Astrocyte of the cerebellum (primary cell): Measurements from ENCODE around the gene LSP1.
"Not testable (repeated sequence)": the region's sequence is repeated elsewhere in the genome, so short reads cannot be mapped to it uniquely, and the experiment has no call there.

Experiments
- DNase-seq: peaks from one replicate; pipeline ENCODE4 v3.0.0-alpha.2; 2011; ENCODE audit warnings: low read depth
- H3K4me3 ChIP-seq: 2 replicates; pipeline ENCODE4 v1.5.1; 2011; ENCODE audit warnings: mild to moderate bottlenecking, low read depth, low read length, moderate library complexity
- in situ Hi-C: cut with HindIII; loops from 2 replicates; pipeline ENCODE4 v1.10.0; 2017; ENCODE audit warnings: low sequenced_read_pairs
- TF ChIP-seq, protein P1 (sequence below): IDR thresholded peaks from 2 replicates; pipeline ENCODE4 v1.5.1; 2012; ENCODE audit warnings: low read length, low read depth, moderate library complexity, mild to moderate bottlenecking; ENCODE audit errors: missing control alignments

The LSP1 gene

DNA sequence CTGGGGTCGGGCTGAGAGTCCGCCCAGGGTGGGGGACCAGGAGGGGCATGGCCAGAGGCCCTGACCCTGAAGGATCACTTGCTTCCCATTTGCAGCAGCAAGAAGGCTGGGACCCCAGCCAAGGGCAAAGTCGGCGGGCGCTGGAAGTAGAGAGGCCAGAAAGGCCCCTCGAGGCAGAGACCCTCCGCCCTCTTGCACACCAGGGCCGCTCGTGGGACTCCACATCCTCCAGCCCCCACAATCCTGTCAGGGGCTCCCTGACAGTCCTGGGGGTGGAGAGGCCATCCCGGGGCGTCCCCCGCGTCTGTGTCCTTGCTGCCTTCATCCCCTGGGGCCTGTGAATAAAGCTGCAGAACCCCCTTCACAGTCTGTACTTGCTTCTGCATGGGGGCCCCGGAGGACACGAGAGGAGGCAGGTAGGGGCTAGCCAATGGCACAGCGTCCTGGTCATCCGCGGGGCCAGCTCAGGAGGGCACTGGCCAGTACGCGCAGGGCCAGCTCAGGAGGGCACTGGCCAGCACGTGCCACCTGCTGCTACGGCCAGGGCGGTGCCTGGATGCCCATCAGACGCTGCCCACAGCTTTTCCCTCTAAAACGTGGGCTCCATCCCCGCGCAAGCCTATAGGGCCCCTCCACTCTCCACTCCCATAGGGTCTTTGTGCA is 85.6 kb downstream of the LSP1 start:
- in situ Hi-C loops: no loop called here
- TF ChIP-seq, protein P1, sequence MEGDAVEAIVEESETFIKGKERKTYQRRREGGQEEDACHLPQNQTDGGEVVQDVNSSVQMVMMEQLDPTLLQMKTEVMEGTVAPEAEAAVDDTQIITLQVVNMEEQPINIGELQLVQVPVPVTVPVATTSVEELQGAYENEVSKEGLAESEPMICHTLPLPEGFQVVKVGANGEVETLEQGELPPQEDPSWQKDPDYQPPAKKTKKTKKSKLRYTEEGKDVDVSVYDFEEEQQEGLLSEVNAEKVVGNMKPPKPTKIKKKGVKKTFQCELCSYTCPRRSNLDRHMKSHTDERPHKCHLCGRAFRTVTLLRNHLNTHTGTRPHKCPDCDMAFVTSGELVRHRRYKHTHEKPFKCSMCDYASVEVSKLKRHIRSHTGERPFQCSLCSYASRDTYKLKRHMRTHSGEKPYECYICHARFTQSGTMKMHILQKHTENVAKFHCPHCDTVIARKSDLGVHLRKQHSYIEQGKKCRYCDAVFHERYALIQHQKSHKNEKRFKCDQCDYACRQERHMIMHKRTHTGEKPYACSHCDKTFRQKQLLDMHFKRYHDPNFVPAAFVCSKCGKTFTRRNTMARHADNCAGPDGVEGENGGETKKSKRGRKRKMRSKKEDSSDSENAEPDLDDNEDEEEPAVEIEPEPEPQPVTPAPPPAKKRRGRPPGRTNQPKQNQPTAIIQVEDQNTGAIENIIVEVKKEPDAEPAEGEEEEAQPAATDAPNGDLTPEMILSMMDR: no peak
- H3K4me3 ChIP-seq: no peak overlapping the region
- no peak for DNase-seq

DNA sequence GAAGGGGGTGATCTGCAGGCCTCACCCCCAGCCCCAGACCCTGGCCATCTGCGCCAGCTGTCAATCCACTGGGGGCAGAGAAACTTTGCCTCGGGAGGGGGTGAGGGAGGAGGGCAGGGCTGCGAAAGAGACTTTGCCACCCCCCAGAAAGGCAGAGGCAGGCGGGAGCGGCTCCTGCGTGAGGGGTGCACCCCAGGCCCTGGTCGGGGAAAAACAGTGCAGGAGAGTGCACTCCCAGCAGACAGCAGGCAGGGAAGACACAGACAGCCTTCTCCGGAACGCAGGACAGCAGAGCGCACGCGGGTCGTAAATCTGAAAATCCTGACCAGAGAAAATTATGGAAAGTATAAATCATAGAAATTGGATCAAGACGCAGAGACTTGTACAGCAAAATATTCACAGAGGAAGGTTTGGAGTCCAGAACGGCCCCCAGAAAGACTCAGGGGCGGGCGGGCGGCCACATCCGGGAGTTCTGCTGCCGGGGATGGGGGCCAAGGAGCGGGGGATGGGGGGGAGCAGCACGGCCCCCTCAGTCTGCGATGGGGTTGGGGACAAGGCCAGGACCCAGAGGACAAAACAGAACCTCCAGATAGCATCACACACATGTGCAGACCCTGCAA is 86.2 kb downstream of the LSP1 start:
- no peak for DNase-seq
- no peak overlapping the region for H3K4me3 ChIP-seq
- TF ChIP-seq, protein P1: no peak
- in situ Hi-C loops: no loop called here

DNA sequence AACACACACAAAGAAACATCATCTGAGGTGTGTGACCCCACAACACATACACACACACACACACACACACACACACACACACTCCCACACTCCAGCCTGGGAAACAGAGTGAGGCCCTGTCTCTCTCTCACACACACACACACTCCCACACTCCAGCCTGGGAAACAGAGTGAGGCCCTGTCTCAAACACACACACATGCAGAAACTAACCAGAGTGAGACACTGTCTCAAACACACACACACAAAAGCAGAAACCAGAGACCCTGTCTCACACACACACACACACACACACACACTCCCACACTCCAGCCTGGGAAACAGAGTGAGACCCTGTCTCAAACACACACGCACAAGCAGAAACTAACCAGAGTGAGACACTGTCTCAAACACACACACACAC is 86.9 kb downstream of the LSP1 start:
- DNase-seq, H3K4me3 ChIP-seq, in situ Hi-C loops: not testable (repeated sequence)
